ENCODE data around the gene TBCD.
A peak's percentile ranks its signal among the peaks of the same experiment; 100 is the strongest.
"Not testable (repeated sequence)": the region's sequence is repeated elsewhere in the genome, so short reads cannot be mapped to it uniquely, and the experiment has no call there.

Gene TBCD

GRCh38 chr17:82777778-82778375 is 26.0 kb downstream of the TBCD start:
- CTCF ChIA-PET, result interaction anchor here (0.8 to 1.5 kb wide), 3 partner anchors 59 to 428 kb away, joined by 3 to 4 read pairs (median 3); no protein-coding TSS in a partner anchor
- H3K36me3 ChIP-seq (ENCODE audit: control insufficient read depth in 2 of 2, insufficient read depth in 1 of 2, low read length in 2 of 2), result peaks cover 13 to 37% of the 10 kb centered on the region in 2 experiments; a peak in 2 of 3 replicates
- H3K4me1 ChIP-seq (ENCODE audit: control insufficient read depth, insufficient read depth, low read length); H3K27ac ChIP-seq (ENCODE audit: extremely low read depth, low read depth, low read length); POLR2A ChIA-PET; H3K4me3 ChIP-seq (ENCODE audit: low read depth, low read length); H3K9me3 ChIP-seq (ENCODE audit: control insufficient read depth, insufficient read depth, low read depth, low read length): not testable (repeated sequence)
- peak; percentile 10; the same call in 1 of the 2 replicates for TF ChIP-seq ZNF654 (tag by site-specific recombination; IDR thresholded peaks at IDR 0.05; ENCODE audit: low read depth)

- TF ChIP-seq HOXA7 (CRISPR knock-in tag; IDR thresholded peaks at IDR 0.05; ENCODE audit: borderline replicate concordance), result no peak
- TF ChIP-seq KLF9 (tag by site-specific recombination; IDR thresholded peaks at IDR 0.05; ENCODE audit: low read depth), result no peak
- no peak for TF ChIP-seq HIC1 (tag by site-specific recombination; IDR thresholded peaks at IDR 0.05)
- TF ChIP-seq SALL2 (tag by site-specific recombination; IDR thresholded peaks at IDR 0.05; ENCODE audit: borderline replicate concordance), result no peak
- TF ChIP-seq ZNF132 (tag by site-specific recombination; IDR thresholded peaks at IDR 0.05; ENCODE audit: borderline replicate concordance), result no peak
- no peak for TF ChIP-seq ZBTB26 (tag by site-specific recombination; optimal IDR thresholded peaks at IDR 0.05)
- TF ChIP-seq ZNF624 (tag by site-specific recombination; IDR thresholded peaks at IDR 0.05), result no peak
- no peak for TF ChIP-seq ZNF560 (tag by site-specific recombination; IDR thresholded peaks at IDR 0.05; ENCODE audit: borderline replicate concordance)
- POLR2A ChIA-PET, result no interaction called here
Observed at GRCh38 chr17:82779541-82779940, 27.7 kb downstream of the TBCD start.

GRCh38 chr17:82780195-82780594 is 28.3 kb downstream of the TBCD start:
- TF ChIP-seq ZNF670 (tag by site-specific recombination; IDR thresholded peaks at IDR 0.05; ENCODE audit: low read depth) (no peak), ZNF354C (tag by site-specific recombination; IDR thresholded peaks at IDR 0.05; ENCODE audit: borderline replicate concordance, low read depth) (no peak), SP2 (tag by site-specific recombination; IDR thresholded peaks at IDR 0.05) (no peak), ZSCAN23 (tag by site-specific recombination; IDR thresholded peaks at IDR 0.05) (no peak), ZFP37 (tag by site-specific recombination; IDR thresholded peaks at IDR 0.05) (no peak), ZNF394 (tag by site-specific recombination; IDR thresholded peaks at IDR 0.05; ENCODE audit: borderline replicate concordance) (no peak), ZNF529 (tag by site-specific recombination; IDR thresholded peaks at IDR 0.05; ENCODE audit: insufficient replicate concordance) (no peak), ZNF133 (tag by site-specific recombination; IDR thresholded peaks at IDR 0.05) (no peak), ZSCAN16 (tag by site-specific recombination; IDR thresholded peaks at IDR 0.05) (no peak), TRIM28 (IDR thresholded peaks at IDR 0.05; ENCODE audit: borderline replicate concordance, low read length) (no peak), ZNF16 (tag by site-specific recombination; IDR thresholded peaks at IDR 0.05; ENCODE audit: low read depth) (no peak), ZNF146 (tag by site-specific recombination; IDR thresholded peaks at IDR 0.05) (no peak), ZNF843 (tag by site-specific recombination; IDR thresholded peaks at IDR 0.05) (no peak), ZNF654 (tag by site-specific recombination; IDR thresholded peaks at IDR 0.05; ENCODE audit: low read depth) (no peak), ZBTB20 (tag by site-specific recombination; IDR thresholded peaks at IDR 0.05) (no peak), ZNF112 (tag by site-specific recombination; IDR thresholded peaks at IDR 0.05) (no peak), ZNF645 (tag by site-specific recombination; IDR thresholded peaks at IDR 0.05) (no peak)
- H3K4me3 ChIP-seq (ENCODE audit: low read depth, low read length), result no peak overlapping the region
- no peaks in the 10 kb centered on the region for H3K9me3 ChIP-seq (ENCODE audit: control insufficient read depth, insufficient read depth, low read depth, low read length)
- no peaks in the 10 kb centered on the region for H3K4me1 ChIP-seq (ENCODE audit: control insufficient read depth, insufficient read depth, low read length)
- POLR2A ChIA-PET, result interaction anchor here (0.6 to 0.7 kb wide), 2 partner anchors 13 to 401 kb away, joined by 3 to 7 read pairs; no protein-coding TSS in a partner anchor
- H3K27ac ChIP-seq (ENCODE audit: extremely low read depth, low read depth, low read length), result no peak overlapping the region
- CTCF ChIA-PET, result interaction anchor here (0.6 to 2.1 kb wide), 8 partner anchors 17 to 351 kb away, joined by 3 to 16 read pairs (median 5); no protein-coding TSS in a partner anchor
- peaks cover 21 to 48% of the 10 kb centered on the region in 2 experiments; a peak in 2 of 3 replicates for H3K36me3 ChIP-seq (ENCODE audit: control insufficient read depth in 2 of 2, insufficient read depth in 1 of 2, low read length in 2 of 2)

More at GRCh38 chr17:82779541-82779940, 27.7 kb downstream of the TBCD start:
- H3K4me3 ChIP-seq (ENCODE audit: low read depth, low read length), result no peak overlapping the region
- H3K4me1 ChIP-seq (ENCODE audit: control insufficient read depth, insufficient read depth, low read length), result no peaks in the 10 kb centered on the region
- H3K27ac ChIP-seq (ENCODE audit: extremely low read depth, low read depth, low read length), result no peak overlapping the region
- H3K36me3 ChIP-seq (ENCODE audit: control insufficient read depth in 2 of 2, insufficient read depth in 1 of 2, low read length in 2 of 2), result peaks cover 21 to 47% of the 10 kb centered on the region in 2 experiments; a peak in 2 of 3 replicates
- CTCF ChIA-PET, result interaction anchor here (0.6 to 1.4 kb wide), 4 partner anchors 11 to 428 kb away, joined by 3 to 4 read pairs (median 3); no protein-coding TSS in a partner anchor
- H3K9me3 ChIP-seq (ENCODE audit: control insufficient read depth, insufficient read depth, low read depth, low read length), result no peaks in the 10 kb centered on the region

Measured in HEK293 (cell line).